ENCODE data around the gene CAMTA1.

CAMTA1 gene

DNA sequence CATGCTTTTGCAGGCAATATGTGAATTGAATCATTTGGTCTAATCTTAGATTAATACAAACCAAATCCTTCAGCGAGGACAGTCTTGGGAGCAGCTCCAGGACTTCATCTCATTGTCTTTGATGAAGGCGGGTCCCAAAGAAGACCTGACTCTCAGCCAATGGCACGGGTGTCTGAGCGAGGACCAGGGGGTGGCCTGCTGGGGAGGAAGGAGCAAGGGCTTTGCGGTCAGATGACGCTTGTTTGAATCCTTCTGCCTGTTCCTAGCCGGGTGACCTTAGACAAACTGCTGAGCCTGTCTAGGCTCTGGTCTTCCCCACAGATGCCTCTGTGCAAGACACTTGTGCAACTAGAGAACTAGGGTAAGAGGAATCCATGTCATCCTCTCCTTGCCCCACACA lies 673.7 kb downstream of the CAMTA1 start:
- H3K9me3 ChIP-seq (ENCODE audit: severe bottlenecking): no peaks in the 10 kb centered on the region
- no peak overlapping the region for H3K4me3 ChIP-seq (ENCODE audit: severe bottlenecking)
- peaks cover 7% of the 10 kb centered on the region for H3K4me1 ChIP-seq (ENCODE audit: insufficient read depth, poor library complexity, severe bottlenecking)
- no peak for TF ChIP-seq CTCF (IDR thresholded peaks at IDR 0.05; ENCODE audit: poor library complexity, severe bottlenecking)
- DNase-seq (ENCODE audit: low spot score): no peak
- no peak overlapping the region for H3K27ac ChIP-seq (ENCODE audit: poor library complexity, severe bottlenecking)
- H3K27me3 ChIP-seq (ENCODE audit: insufficient read depth, poor library complexity, severe bottlenecking): no peaks in the 10 kb centered on the region
- H3K36me3 ChIP-seq (ENCODE audit: low read depth): no peaks in the 10 kb centered on the region
- ATAC-seq (ENCODE audit: low read depth): no peak

GRCh38 chr1:7459914-7460313 lies 674.7 kb downstream of the CAMTA1 start:
- H3K27me3 ChIP-seq (ENCODE audit: insufficient read depth, poor library complexity, severe bottlenecking): no peaks in the 10 kb centered on the region

GRCh38 chr1:7460807-7461206 lies 675.6 kb downstream of the CAMTA1 start:
- no peaks in the 10 kb centered on the region for H3K9me3 ChIP-seq (ENCODE audit: severe bottlenecking)
- H3K36me3 ChIP-seq (ENCODE audit: low read depth): no peaks in the 10 kb centered on the region
- TF ChIP-seq CTCF (IDR thresholded peaks at IDR 0.05; ENCODE audit: poor library complexity, severe bottlenecking): no peak
- no peak for ATAC-seq (ENCODE audit: low read depth)
- no peaks in the 10 kb centered on the region for H3K27me3 ChIP-seq (ENCODE audit: insufficient read depth, poor library complexity, severe bottlenecking)
- H3K4me1 ChIP-seq (ENCODE audit: insufficient read depth, poor library complexity, severe bottlenecking): peaks cover 7% of the 10 kb centered on the region
- DNase-seq (ENCODE audit: low spot score): no peak
- H3K4me3 ChIP-seq (ENCODE audit: severe bottlenecking): no peak overlapping the region
- no peak overlapping the region for H3K27ac ChIP-seq (ENCODE audit: poor library complexity, severe bottlenecking)

More at GRCh38 chr1:7459914-7460313, 674.7 kb downstream of the CAMTA1 start:
- Histone ChIP-seq H3K36me3 (ENCODE audit: low read depth) (no peaks in the 10 kb centered on the region), H3K4me3 (ENCODE audit: severe bottlenecking) (no peak overlapping the region), H3K27ac (ENCODE audit: poor library complexity, severe bottlenecking) (no peak overlapping the region), H3K9me3 (ENCODE audit: severe bottlenecking) (no peaks in the 10 kb centered on the region), H3K4me1 (ENCODE audit: insufficient read depth, poor library complexity, severe bottlenecking) (peaks cover 7% of the 10 kb centered on the region)
- DNase-seq (ENCODE audit: low spot score) (no peak), ATAC-seq (ENCODE audit: low read depth) (no peak)
- no peak for TF ChIP-seq CTCF (IDR thresholded peaks at IDR 0.05; ENCODE audit: poor library complexity, severe bottlenecking)

- Histone ChIP-seq H3K36me3 (ENCODE audit: low read depth) (no peaks in the 10 kb centered on the region), H3K27ac (ENCODE audit: poor library complexity, severe bottlenecking) (no peak overlapping the region), H3K4me3 (ENCODE audit: severe bottlenecking) (no peak overlapping the region), H3K9me3 (ENCODE audit: severe bottlenecking) (no peaks in the 10 kb centered on the region), H3K27me3 (ENCODE audit: insufficient read depth, poor library complexity, severe bottlenecking) (no peaks in the 10 kb centered on the region), H3K4me1 (ENCODE audit: insufficient read depth, poor library complexity, severe bottlenecking) (peaks cover 7% of the 10 kb centered on the region)
- DNase-seq (ENCODE audit: low spot score) (no peak), ATAC-seq (ENCODE audit: low read depth) (peak; percentile 42; the same call in 1 of the 3 replicates)
- TF ChIP-seq CTCF (IDR thresholded peaks at IDR 0.05; ENCODE audit: poor library complexity, severe bottlenecking): no peak
These were observed 677.4 kb downstream of the CAMTA1 start for GRCh38 chr1:7462617-7463016.

DNA sequence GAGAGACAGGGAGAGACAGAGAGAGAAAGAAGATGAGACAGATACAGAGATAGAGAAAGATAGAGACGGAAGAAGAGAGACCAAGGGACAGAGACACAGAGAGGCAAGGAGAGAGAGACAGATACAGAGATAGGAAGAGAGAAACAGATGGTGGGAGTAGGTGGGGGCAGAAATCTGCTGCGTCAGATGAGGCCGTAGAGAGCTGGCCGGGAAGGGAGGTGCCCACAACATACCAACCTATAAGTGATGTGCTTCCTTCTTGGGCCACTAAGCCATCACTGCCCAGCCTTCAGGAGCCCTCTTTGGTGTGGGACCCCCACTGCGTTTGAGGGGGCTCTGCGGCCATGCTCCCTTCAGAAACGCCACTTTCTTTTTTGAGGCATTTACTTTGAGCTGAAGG lies 678.3 kb downstream of the CAMTA1 start:
- H3K4me3 ChIP-seq (ENCODE audit: severe bottlenecking): no peak overlapping the region
- DNase-seq (ENCODE audit: low spot score) (no peak), ATAC-seq (ENCODE audit: low read depth) (no peak)
- no peaks in the 10 kb centered on the region for H3K9me3 ChIP-seq (ENCODE audit: severe bottlenecking)
- TF ChIP-seq CTCF (IDR thresholded peaks at IDR 0.05; ENCODE audit: poor library complexity, severe bottlenecking): no peak
- no peak overlapping the region for H3K27ac ChIP-seq (ENCODE audit: poor library complexity, severe bottlenecking)
- H3K27me3 ChIP-seq (ENCODE audit: insufficient read depth, poor library complexity, severe bottlenecking): no peaks in the 10 kb centered on the region
- H3K4me1 ChIP-seq (ENCODE audit: insufficient read depth, poor library complexity, severe bottlenecking): peaks cover 7% of the 10 kb centered on the region
- H3K36me3 ChIP-seq (ENCODE audit: low read depth): no peaks in the 10 kb centered on the region

Data from RWPE2 (cell line).